OCI-LY1 (cell line): ENCODE measurements around the gene ZC3H10.

Source experiments
- H2AFZ ChIP-seq: fragments of 200-600 bp; sonication (generic), shearing (Covaris generic); 2 replicates; pipeline ENCODE4 v1.6.0; 2014; ENCODE audit warnings: antibody characterized with exemption, mild to moderate bottlenecking, low read length
- H3F3A ChIP-seq: fragments of 200-600 bp; sonication (generic), shearing (Covaris generic); 2 replicates; pipeline ENCODE4 v1.6.0; 2014; ENCODE audit warnings: mild to moderate bottlenecking, antibody characterized with exemption, low read length, moderate library complexity; ENCODE audit not compliant: insufficient read depth
- H3K27ac ChIP-seq: fragments of 200-600 bp; sonication (generic); 2 replicates; pipeline ENCODE4 v1.5.1; 2014; ENCODE audit warnings: low read length, mixed run types, mild to moderate bottlenecking, low read depth; ENCODE audit not compliant: poor library complexity, severe bottlenecking
- H3K27me3 ChIP-seq: fragments of 200-600 bp; sonication (generic); 2 replicates; pipeline ENCODE4 v1.6.0; 2014; ENCODE audit warnings: antibody characterized with exemption, mild to moderate bottlenecking, low read length, moderate library complexity; ENCODE audit not compliant: insufficient read depth
- H3K36me3 ChIP-seq: fragments of 200-600 bp; sonication (generic); 2 replicates; pipeline ENCODE4 v1.6.1; 2014; ENCODE audit warnings: mild to moderate bottlenecking, antibody characterized with exemption, low read length, moderate library complexity, mixed read lengths; ENCODE audit not compliant: insufficient read depth
- H3K4me1 ChIP-seq: fragments of 200-600 bp; sonication (generic); 2 replicates; pipeline ENCODE4 v1.5.1; 2014; ENCODE audit warnings: mild to moderate bottlenecking, low read length, moderate library complexity; ENCODE audit not compliant: insufficient read depth, severe bottlenecking
- H3K4me2 ChIP-seq: fragments of 200-600 bp; sonication (generic), shearing (Covaris generic); 2 replicates; pipeline ENCODE4 v1.6.1; 2014; ENCODE audit warnings: low read length
- H3K4me3 ChIP-seq: fragments of 200-600 bp; sonication (generic); 2 replicates; pipeline ENCODE4 v1.5.1; 2014; ENCODE audit warnings: low read length, low read depth, mild to moderate bottlenecking, mixed read lengths; ENCODE audit not compliant: poor library complexity, severe bottlenecking
- H3K79me2 ChIP-seq: fragments of 200-600 bp; shearing (Covaris generic); 2 replicates; pipeline ENCODE4 v1.6.1; 2016; ENCODE audit warnings: mixed run types, low read length, mixed read lengths; ENCODE audit not compliant: insufficient read depth
- H3K9ac ChIP-seq: fragments of 200-600 bp; sonication (generic), shearing (Covaris generic); 2 replicates; pipeline ENCODE4 v1.6.1; 2014; ENCODE audit warnings: mild to moderate bottlenecking, low read length, mixed read lengths
- H3K9me2 ChIP-seq: fragments of 200-600 bp; sonication (generic), shearing (Covaris generic); 2 replicates; pipeline ENCODE4 v1.6.1; 2014; ENCODE audit warnings: low read depth, mild to moderate bottlenecking, low read length, mixed read lengths
- H3K9me3 ChIP-seq: fragments of 200-600 bp; shearing (Covaris generic); 2 replicates; pipeline ENCODE4 v1.6.1; 2014; ENCODE audit warnings: low read length, mixed read lengths
- H4K20me1 ChIP-seq: fragments of 200-600 bp; sonication (generic), shearing (Covaris generic); 2 replicates; pipeline ENCODE4 v1.6.0; 2016; ENCODE audit warnings: mild to moderate bottlenecking, low read length; ENCODE audit not compliant: insufficient read depth
- EZH2 ChIP-seq: fragments of 200-600 bp; sonication (generic), shearing (Covaris generic); IDR thresholded peaks from 2 replicates; pipeline ENCODE4 v1.8.0; 2017; ENCODE audit warnings: borderline replicate concordance, mixed run types, mild to moderate bottlenecking, antibody characterized with exemption, low read length, moderate library complexity, mixed read lengths
- TF ChIP-seq, protein P1 (sequence below): fragments of 200-600 bp; sonication (generic), shearing (Covaris generic); IDR thresholded peaks from 2 replicates; pipeline ENCODE4 v1.5.1; 2017; ENCODE audit warnings: mild to moderate bottlenecking, antibody characterized with exemption, low read length, moderate library complexity, mixed read lengths

ZC3H10 gene

DNA sequence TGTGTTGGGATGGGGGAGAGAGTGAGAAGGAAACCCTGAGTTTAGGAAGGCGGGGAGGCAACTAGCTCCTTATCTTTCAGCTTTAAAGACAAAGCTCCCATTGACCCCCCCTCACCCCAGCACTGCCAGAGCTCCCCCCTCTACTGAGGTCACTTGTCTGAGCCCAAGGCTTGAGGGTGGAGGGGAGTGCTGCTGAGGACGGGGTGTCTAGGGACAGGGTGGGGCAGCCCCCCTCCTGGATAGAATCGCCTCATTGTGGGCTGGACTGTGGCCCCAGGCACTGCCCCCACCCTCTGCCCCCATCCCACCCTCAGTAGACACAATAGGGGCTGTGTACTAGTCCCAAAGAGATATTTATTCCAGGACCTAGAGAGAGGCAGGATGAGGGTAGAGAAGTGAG is 35.1 kb upstream of the ZC3H10 start:
- Histone ChIP-seq H2AFZ (no peak overlapping the region), H3K4me3 (no peak overlapping the region), H3K9me3 (no peaks in the 10 kb centered on the region), H3K27me3 (peaks cover 12% of the 10 kb centered on the region), H3K9ac (no peak overlapping the region), H3K36me3 (no peaks in the 10 kb centered on the region), H3K4me2 (no peak overlapping the region), H3K79me2 (no peaks in the 10 kb centered on the region), H3K27ac (no peak overlapping the region), H4K20me1 (no peaks in the 10 kb centered on the region), H3K4me1 (peaks cover 19% of the 10 kb centered on the region), H3K9me2 (no peaks in the 10 kb centered on the region), H3F3A (no peaks in the 10 kb centered on the region)
- TF ChIP-seq, protein P1, sequence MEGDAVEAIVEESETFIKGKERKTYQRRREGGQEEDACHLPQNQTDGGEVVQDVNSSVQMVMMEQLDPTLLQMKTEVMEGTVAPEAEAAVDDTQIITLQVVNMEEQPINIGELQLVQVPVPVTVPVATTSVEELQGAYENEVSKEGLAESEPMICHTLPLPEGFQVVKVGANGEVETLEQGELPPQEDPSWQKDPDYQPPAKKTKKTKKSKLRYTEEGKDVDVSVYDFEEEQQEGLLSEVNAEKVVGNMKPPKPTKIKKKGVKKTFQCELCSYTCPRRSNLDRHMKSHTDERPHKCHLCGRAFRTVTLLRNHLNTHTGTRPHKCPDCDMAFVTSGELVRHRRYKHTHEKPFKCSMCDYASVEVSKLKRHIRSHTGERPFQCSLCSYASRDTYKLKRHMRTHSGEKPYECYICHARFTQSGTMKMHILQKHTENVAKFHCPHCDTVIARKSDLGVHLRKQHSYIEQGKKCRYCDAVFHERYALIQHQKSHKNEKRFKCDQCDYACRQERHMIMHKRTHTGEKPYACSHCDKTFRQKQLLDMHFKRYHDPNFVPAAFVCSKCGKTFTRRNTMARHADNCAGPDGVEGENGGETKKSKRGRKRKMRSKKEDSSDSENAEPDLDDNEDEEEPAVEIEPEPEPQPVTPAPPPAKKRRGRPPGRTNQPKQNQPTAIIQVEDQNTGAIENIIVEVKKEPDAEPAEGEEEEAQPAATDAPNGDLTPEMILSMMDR, result no peak
- no peak for TF ChIP-seq EZH2

DNA sequence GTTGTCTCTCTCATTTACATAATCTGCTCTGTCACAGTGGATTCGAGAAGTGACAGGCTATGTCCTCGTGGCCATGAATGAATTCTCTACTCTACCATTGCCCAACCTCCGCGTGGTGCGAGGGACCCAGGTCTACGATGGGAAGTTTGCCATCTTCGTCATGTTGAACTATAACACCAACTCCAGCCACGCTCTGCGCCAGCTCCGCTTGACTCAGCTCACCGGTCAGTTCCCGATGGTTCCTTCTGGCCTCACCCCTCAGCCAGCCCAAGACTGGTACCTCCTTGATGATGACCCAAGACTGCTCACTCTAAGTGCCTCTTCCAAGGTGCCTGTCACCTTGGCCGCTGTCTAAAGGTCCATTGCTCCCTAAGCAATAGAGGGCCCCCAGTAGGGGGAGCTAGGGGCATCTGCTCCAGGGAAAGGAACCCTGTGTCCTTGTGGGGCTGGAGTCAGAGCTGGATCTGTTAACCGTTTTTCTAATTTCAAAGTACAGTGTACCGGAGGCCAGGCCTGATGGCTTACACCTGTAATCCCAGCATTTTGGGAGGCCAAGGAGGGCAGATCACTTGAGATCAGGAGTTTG is 33.0 kb upstream of the ZC3H10 start:
- no peaks in the 10 kb centered on the region for H3K36me3 ChIP-seq
- TF ChIP-seq, protein P1, result peak; percentile 63
- no peak for TF ChIP-seq EZH2

DNA sequence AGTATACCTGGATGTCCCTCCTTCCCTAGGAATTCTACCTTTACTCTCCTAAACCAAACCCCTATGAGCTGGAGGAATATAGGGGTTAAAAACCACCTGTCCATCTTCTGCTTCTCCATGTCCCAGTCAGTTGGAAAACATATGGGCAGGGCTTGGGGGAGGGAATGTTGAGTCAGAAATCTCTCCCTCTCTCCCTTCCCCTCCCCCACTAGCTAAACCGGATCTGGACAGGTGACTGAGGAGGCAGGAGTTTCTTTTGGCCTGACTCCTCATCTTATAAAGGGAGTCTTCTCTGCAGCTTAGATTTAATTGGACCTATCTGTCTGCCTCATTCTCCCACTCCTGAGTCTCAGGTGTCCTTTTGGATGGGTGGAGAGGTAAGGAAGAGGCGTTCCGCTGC is 32.0 kb upstream of the ZC3H10 start:
- Histone ChIP-seq H3K4me2 (no peak overlapping the region), H3K9me2 (no peaks in the 10 kb centered on the region), H3K9ac (no peak overlapping the region), H3K79me2 (no peaks in the 10 kb centered on the region), H3K27me3 (peaks cover 12% of the 10 kb centered on the region; the same call in 1 of the 2 replicates), H3K4me1 (no peaks in the 10 kb centered on the region), H3K4me3 (no peak overlapping the region), H3K9me3 (no peaks in the 10 kb centered on the region), H3K27ac (no peak overlapping the region), H4K20me1 (no peaks in the 10 kb centered on the region), H3F3A (no peaks in the 10 kb centered on the region), H3K36me3 (no peaks in the 10 kb centered on the region), H2AFZ (no peak overlapping the region)
- TF ChIP-seq, protein P1, result no peak
- TF ChIP-seq EZH2, result no peak

More for the DNA sequence above, 33.0 kb upstream of the ZC3H10 start:
- H3F3A ChIP-seq, result no peaks in the 10 kb centered on the region
- no peak overlapping the region for H3K4me3 ChIP-seq
- no peak overlapping the region for H3K27ac ChIP-seq
- no peaks in the 10 kb centered on the region for H3K79me2 ChIP-seq
- peaks cover 12% of the 10 kb centered on the region; the same call in 1 of the 2 replicates for H3K27me3 ChIP-seq
- no peak overlapping the region for H3K4me2 ChIP-seq
- no peaks in the 10 kb centered on the region for H3K9me2 ChIP-seq
- peaks cover 8% of the 10 kb centered on the region for H3K4me1 ChIP-seq
- H3K9me3 ChIP-seq, result no peaks in the 10 kb centered on the region
- no peak overlapping the region for H3K9ac ChIP-seq
- H2AFZ ChIP-seq, result no peak overlapping the region
- H4K20me1 ChIP-seq, result no peaks in the 10 kb centered on the region
